Right lobe of liver (tissue), 4 donors: ENCODE results near the gene ARID5B.

Experiments
- POLR2A ChIP-seq: fragments of 450-650 bp; IDR thresholded peaks from one replicate; pipeline ENCODE4 v1.6.1; 2017; ENCODE audit warnings: antibody characterized with exemption, mild to moderate bottlenecking
- TF ChIP-seq, protein P1 (sequence below), 4 donors: fragments of 200-600 bp in 3 of 4; fragments of 450-650 bp in 1 of 4; IDR thresholded peaks; one replicate each; pipeline versions ENCODE4 v1.5.1 to v1.8.0; 2016 to 2022; ENCODE audit warnings: antibody characterized with exemption in 4 of 4, mild to moderate bottlenecking in 2 of 4
- donor health status: DM: no; HTN: no; CAD: no.
- donor health status: DM: no; HTN: no; CAD: no.
- donor health status: DM: no; HTN: yes; CAD: no.

DNA sequence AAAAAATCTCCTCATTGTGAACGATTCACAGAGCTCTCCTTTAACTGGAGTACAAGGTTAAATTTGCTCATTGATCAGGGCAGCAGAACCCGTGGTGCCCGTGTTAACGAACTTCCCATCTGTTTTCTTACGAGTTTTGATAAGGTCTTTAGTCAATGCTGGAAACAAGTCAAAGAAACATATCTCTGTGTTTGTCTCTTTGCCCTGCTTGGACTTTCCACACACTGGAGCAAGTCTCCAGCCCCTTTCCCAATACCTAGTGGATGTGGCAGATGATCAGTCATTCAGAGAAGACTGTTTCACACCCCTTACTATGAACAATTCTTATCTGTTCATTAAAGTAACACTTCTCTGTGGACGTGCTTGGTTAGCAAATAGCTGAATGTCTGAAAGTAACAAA lies 121.3 kb downstream of the ARID5B start:
- TF ChIP-seq, protein P1, sequence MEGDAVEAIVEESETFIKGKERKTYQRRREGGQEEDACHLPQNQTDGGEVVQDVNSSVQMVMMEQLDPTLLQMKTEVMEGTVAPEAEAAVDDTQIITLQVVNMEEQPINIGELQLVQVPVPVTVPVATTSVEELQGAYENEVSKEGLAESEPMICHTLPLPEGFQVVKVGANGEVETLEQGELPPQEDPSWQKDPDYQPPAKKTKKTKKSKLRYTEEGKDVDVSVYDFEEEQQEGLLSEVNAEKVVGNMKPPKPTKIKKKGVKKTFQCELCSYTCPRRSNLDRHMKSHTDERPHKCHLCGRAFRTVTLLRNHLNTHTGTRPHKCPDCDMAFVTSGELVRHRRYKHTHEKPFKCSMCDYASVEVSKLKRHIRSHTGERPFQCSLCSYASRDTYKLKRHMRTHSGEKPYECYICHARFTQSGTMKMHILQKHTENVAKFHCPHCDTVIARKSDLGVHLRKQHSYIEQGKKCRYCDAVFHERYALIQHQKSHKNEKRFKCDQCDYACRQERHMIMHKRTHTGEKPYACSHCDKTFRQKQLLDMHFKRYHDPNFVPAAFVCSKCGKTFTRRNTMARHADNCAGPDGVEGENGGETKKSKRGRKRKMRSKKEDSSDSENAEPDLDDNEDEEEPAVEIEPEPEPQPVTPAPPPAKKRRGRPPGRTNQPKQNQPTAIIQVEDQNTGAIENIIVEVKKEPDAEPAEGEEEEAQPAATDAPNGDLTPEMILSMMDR (IDR thresholded peaks at IDR 0.05), result no peak
- TF ChIP-seq POLR2A, result no peak
